ENCODE results near the gene FETUB.

FETUB gene

DNA sequence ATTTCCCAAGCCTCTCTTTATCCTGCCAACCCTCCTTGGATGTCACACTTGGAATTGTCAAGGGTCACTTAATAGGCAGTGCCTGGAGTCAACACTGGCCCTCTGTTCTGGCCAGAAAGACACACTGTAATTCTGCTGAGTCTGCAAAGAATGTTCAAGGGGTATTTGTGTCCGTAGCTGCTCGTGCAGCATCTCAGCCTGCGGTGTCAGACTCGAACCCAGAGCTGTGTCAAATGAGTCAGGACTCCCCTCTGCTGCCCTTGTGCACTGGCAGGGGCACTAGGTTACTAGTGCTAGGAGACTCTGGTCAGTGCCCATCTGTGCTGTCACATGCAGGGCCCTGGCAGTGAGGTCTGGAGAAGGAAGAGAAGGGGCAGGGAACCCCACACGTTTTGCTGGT is 28.1 kb upstream of the FETUB start:
- H3K9ac ChIP-seq (ENCODE audit: low read depth, low read length) = no peak overlapping the region
- no peak overlapping the region for H2AFZ ChIP-seq (ENCODE audit: low read depth, low read length)
- no peak overlapping the region for H3K4me2 ChIP-seq (ENCODE audit: insufficient read depth, low read length)
- H3K4me3 ChIP-seq (ENCODE audit: low read depth in 1 of 2, low read length in 2 of 2) = no peak overlapping the region
- no peaks in the 10 kb centered on the region for H3K9me3 ChIP-seq (ENCODE audit: insufficient read depth, low read length, severe bottlenecking)
- H3K27ac ChIP-seq (ENCODE audit: low read length) = no peak overlapping the region
- ATAC-seq (ENCODE audit: insufficient read depth, low read depth) (no peak), DNase-seq (no peak)
- H4K20me1 ChIP-seq (ENCODE audit: insufficient read depth, low read length) = no peaks in the 10 kb centered on the region
- no peak for TF ChIP-seq EZH2 (IDR thresholded peaks at IDR 0.05; ENCODE audit: borderline replicate concordance, low read depth, low read length, severe bottlenecking)
- TF ChIP-seq, protein P1, sequence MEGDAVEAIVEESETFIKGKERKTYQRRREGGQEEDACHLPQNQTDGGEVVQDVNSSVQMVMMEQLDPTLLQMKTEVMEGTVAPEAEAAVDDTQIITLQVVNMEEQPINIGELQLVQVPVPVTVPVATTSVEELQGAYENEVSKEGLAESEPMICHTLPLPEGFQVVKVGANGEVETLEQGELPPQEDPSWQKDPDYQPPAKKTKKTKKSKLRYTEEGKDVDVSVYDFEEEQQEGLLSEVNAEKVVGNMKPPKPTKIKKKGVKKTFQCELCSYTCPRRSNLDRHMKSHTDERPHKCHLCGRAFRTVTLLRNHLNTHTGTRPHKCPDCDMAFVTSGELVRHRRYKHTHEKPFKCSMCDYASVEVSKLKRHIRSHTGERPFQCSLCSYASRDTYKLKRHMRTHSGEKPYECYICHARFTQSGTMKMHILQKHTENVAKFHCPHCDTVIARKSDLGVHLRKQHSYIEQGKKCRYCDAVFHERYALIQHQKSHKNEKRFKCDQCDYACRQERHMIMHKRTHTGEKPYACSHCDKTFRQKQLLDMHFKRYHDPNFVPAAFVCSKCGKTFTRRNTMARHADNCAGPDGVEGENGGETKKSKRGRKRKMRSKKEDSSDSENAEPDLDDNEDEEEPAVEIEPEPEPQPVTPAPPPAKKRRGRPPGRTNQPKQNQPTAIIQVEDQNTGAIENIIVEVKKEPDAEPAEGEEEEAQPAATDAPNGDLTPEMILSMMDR (IDR thresholded peaks at IDR 0.05; ENCODE audit: borderline replicate concordance, extremely low read depth, low read length, poor library complexity, severe bottlenecking) = no peak
- no peaks in the 10 kb centered on the region for H3K36me3 ChIP-seq (ENCODE audit: insufficient read depth, low read length)
- peaks cover 20% of the 10 kb centered on the region for H3K4me1 ChIP-seq (ENCODE audit: insufficient read depth, low read length)
- H3K27me3 ChIP-seq (ENCODE audit: insufficient read depth, low read length, poor library complexity) = peaks cover 28% of the 10 kb centered on the region
- no peaks in the 10 kb centered on the region for H3K79me2 ChIP-seq (ENCODE audit: insufficient read depth, low read length)

DNA sequence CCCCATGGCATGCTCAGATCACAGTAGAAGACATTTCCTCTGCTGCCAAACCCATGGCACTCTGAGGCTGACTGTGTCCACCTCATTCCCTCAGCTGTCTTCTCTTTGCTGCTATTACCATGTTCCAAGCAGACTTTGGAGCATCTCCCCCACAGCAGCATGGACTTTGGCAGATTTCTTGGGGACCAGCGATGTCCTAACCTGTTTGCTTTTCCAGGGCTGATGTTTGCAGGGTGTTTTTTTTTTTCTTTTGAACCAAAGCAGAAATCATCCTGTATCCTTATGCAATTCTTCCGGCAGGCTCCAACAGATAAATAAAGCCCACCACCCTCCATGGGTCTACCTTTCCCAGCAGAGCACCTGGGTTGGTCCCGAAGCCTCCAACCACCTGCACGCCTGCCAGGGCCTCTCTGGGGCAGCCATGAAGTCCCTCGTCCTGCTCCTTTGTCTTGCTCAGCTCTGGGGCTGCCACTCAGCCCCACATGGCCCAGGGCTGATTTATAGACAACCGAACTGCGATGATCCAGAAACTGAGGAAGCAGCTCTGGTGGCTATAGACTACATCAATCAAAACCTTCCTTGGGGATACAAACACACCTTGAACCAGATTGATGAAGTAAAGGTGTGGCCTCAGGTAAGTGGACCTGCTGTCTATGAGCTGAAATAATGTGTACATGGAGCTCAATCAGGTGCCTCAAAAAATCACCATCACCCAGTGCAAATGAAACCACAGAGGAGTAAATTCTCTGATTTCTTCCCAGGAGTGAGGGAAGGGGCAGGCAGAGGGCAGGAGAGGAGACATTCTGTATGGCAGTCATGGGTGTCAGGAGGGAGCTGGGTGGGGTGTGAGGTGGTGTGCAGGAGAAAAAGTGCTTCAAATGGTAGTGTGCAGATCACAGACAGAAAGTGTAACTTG is 27.2 kb upstream of the FETUB start, which contains the start of gene AHSG:
AHSG (plus strand) TSS at position 340 of the 916 bp plus-strand sequence; CDS start at position 422, 82 bp downstream.
- no peaks in the 10 kb centered on the region for H4K20me1 ChIP-seq (ENCODE audit: insufficient read depth, low read length)
- ATAC-seq (ENCODE audit: insufficient read depth, low read depth) = no peak
- no peak within 1 kb of the TSS for H3K4me2 ChIP-seq (ENCODE audit: insufficient read depth, low read length)
- no peak within 1 kb of the TSS for H2AFZ ChIP-seq (ENCODE audit: low read depth, low read length)
- H3K27me3 ChIP-seq (ENCODE audit: insufficient read depth, low read length, poor library complexity) = peaks cover 34% of the 10 kb centered on the region
- H3K36me3 ChIP-seq (ENCODE audit: insufficient read depth, low read length) = no peaks in the 10 kb centered on the region
- H3K9me3 ChIP-seq (ENCODE audit: insufficient read depth, low read length, severe bottlenecking) = no peaks in the 10 kb centered on the region
- no peak within 1 kb of the TSS for H3K27ac ChIP-seq (ENCODE audit: low read length)
- no peak for DNase-seq
- H3K79me2 ChIP-seq (ENCODE audit: insufficient read depth, low read length) = no peaks in the 10 kb centered on the region
- no peak within 1 kb of the TSS for H3K9ac ChIP-seq (ENCODE audit: low read depth, low read length)
- TF ChIP-seq, protein P1 (IDR thresholded peaks at IDR 0.05; ENCODE audit: borderline replicate concordance, extremely low read depth, low read length, poor library complexity, severe bottlenecking) = no peak
- peaks cover 25% of the 10 kb centered on the region for H3K4me1 ChIP-seq (ENCODE audit: insufficient read depth, low read length)
- no peak within 1 kb of the TSS for H3K4me3 ChIP-seq (ENCODE audit: low read depth in 1 of 2, low read length in 2 of 2)

DNA sequence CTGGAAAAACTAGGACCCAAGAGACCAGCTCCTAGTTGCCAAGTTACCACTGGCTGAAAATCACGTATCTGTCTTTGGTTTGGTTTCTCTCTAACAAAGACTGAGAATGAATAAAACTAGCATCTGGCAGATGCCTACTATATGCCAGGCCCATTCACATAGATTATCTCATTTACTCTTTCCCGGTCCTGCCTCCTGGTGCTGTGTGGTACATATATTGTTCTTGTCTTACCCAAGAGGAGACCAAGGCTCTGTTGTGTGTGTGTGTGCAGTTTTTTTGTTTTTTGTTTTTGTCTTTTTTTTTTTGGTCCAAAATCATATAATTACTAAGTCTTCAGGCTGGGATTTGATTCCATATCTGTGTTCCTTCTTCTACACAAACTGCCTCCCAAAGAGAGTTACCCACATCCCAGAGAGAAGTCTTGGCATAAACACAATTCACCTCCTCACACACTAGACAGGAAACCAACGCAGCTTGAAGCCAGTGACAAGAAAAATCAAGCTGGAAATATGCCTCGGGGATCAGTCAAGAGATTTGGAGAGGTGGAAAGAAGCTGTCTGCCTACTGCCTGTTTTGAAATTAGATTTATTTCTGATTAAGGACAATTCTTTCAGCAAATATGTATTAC is 26.4 kb upstream of the FETUB start:
- H3K9ac ChIP-seq (ENCODE audit: low read depth, low read length) = no peak overlapping the region
- H3K4me1 ChIP-seq (ENCODE audit: insufficient read depth, low read length) = peaks cover 25% of the 10 kb centered on the region
- H3K27ac ChIP-seq (ENCODE audit: low read length) = no peak overlapping the region
- H4K20me1 ChIP-seq (ENCODE audit: insufficient read depth, low read length) = no peaks in the 10 kb centered on the region
- DNase-seq (no peak), ATAC-seq (ENCODE audit: insufficient read depth, low read depth) (no peak)
- no peak overlapping the region for H2AFZ ChIP-seq (ENCODE audit: low read depth, low read length)
- H3K27me3 ChIP-seq (ENCODE audit: insufficient read depth, low read length, poor library complexity) = peaks cover 36% of the 10 kb centered on the region
- no peak overlapping the region for H3K4me3 ChIP-seq (ENCODE audit: low read depth in 1 of 2, low read length in 2 of 2)
- TF ChIP-seq, protein P1 (IDR thresholded peaks at IDR 0.05; ENCODE audit: borderline replicate concordance, extremely low read depth, low read length, poor library complexity, severe bottlenecking) = no peak
- no peak for TF ChIP-seq EZH2 (IDR thresholded peaks at IDR 0.05; ENCODE audit: borderline replicate concordance, low read depth, low read length, severe bottlenecking)
- H3K36me3 ChIP-seq (ENCODE audit: insufficient read depth, low read length) = no peaks in the 10 kb centered on the region
- no peaks in the 10 kb centered on the region for H3K9me3 ChIP-seq (ENCODE audit: insufficient read depth, low read length, severe bottlenecking)
- no peak overlapping the region for H3K4me2 ChIP-seq (ENCODE audit: insufficient read depth, low read length)
- H3K79me2 ChIP-seq (ENCODE audit: insufficient read depth, low read length) = no peaks in the 10 kb centered on the region

Measured in DND-41 (cell line).